H1 (cell line): ENCODE results near the gene APOBEC3C.

Source experiments
- BACH1 ChIP-seq: IDR thresholded peaks from 2 replicates; pipeline ENCODE4 v1.6.1; 2012; ENCODE audit warnings: low read length, improper control_type of control experiment
- BRCA1 ChIP-seq: IDR thresholded peaks from 2 replicates; pipeline ENCODE4 v1.6.1; 2012; ENCODE audit warnings: low read depth, low read length, improper control_type of control experiment
- CREB1 ChIP-seq: IDR thresholded peaks from 2 replicates; pipeline ENCODE4 v1.6.1; 2012; ENCODE audit warnings: inconsistent platforms
- CTBP2 ChIP-seq: IDR thresholded peaks from 2 replicates; pipeline ENCODE4 v1.7.0; 2011; ENCODE audit warnings: borderline replicate concordance, mild to moderate bottlenecking, moderate library complexity, mixed read lengths, low read length; ENCODE audit not compliant: insufficient read depth, insufficient read length
- CTCF ChIP-seq, 3 experiments: IDR thresholded peaks; 1 replicate in 2 of 3; 2 replicates in 1 of 3; pipeline versions ENCODE4 v1.5.1 to v1.6.1; 2011; ENCODE audit warnings: low read length in 3 of 3, mild to moderate bottlenecking in 3 of 3, inconsistent platforms in 2 of 3, low read depth in 1 of 3, moderate library complexity in 1 of 3; ENCODE audit not compliant: insufficient read depth in 1 of 3; ENCODE audit errors: control extremely low read depth in 1 of 3
- EP300 ChIP-seq, 2 experiments: IDR thresholded peaks; 1 replicate in 1 of 2; 2 replicates in 1 of 2; pipeline ENCODE4 v1.6.1; 2011 to 2012; ENCODE audit warnings: low read depth in 2 of 2, low read length in 2 of 2, mild to moderate bottlenecking in 2 of 2, borderline replicate concordance in 1 of 2, inconsistent platforms in 1 of 2, moderate library complexity in 1 of 2
- EZH2 ChIP-seq: fragments of 200-600 bp; sonication (generic); IDR thresholded peaks from 2 replicates; pipeline ENCODE4 v1.7.1; 2012; ENCODE audit warnings: low read depth, mild to moderate bottlenecking, moderate library complexity, low read length, inconsistent platforms; ENCODE audit not compliant: severe bottlenecking
- NANOG ChIP-seq: IDR thresholded peaks from 2 replicates; pipeline ENCODE4 v1.6.1; 2011; ENCODE audit warnings: low read length, low read depth, mild to moderate bottlenecking, inconsistent platforms; ENCODE audit not compliant: insufficient read depth, poor library complexity, severe bottlenecking
- POLR2A ChIP-seq, 2 experiments: IDR thresholded peaks; 1 replicate in 1 of 2; 2 replicates in 1 of 2; pipeline ENCODE4 v1.6.1; 2011; ENCODE audit warnings: low read depth in 2 of 2, low read length in 2 of 2, mild to moderate bottlenecking in 2 of 2; ENCODE audit errors: control extremely low read depth in 1 of 2
- RFX5 ChIP-seq: IDR thresholded peaks from 2 replicates; pipeline ENCODE4 v1.6.1; 2011; ENCODE audit warnings: low read depth, low read length, improper control_type of control experiment, borderline replicate concordance
- SUZ12 ChIP-seq: fragments of 200-600 bp; sonication (generic); IDR thresholded peaks from 2 replicates; pipeline ENCODE4 v1.6.1; 2012; ENCODE audit warnings: mild to moderate bottlenecking, inconsistent platforms, low read length, moderate library complexity, mixed read lengths
- TAF1 ChIP-seq: IDR thresholded peaks from 2 replicates; pipeline ENCODE4 v1.6.1; 2011; ENCODE audit warnings: mild to moderate bottlenecking, low read depth, low read length
- TBP ChIP-seq: IDR thresholded peaks from 2 replicates; pipeline ENCODE4 v1.6.1; 2011; ENCODE audit warnings: low read depth, low read length, improper control_type of control experiment

GRCh38 chr22:39016592-39016991 is 2.5 kb downstream of the APOBEC3C start:
- TF ChIP-seq EZH2 (no peak), POLR2A (IDR thresholded peaks at IDR 0.05; ENCODE audit: control extremely low read depth in 1 of 2, low read depth in 2 of 2, low read length in 2 of 2) (no peak), CREB1 (no peak), CTCF (IDR thresholded peaks at IDR 0.05; ENCODE audit: control extremely low read depth in 1 of 3, insufficient read depth in 1 of 3, low read depth in 1 of 3, low read length in 3 of 3) (no peak), SUZ12 (no peak), BRCA1 (no peak), RFX5 (no peak), BACH1 (no peak), CTBP2 (no peak), TBP (no peak), EP300 (IDR thresholded peaks at IDR 0.05; ENCODE audit: borderline replicate concordance in 1 of 2, low read depth in 2 of 2, low read length in 2 of 2) (no peak), TAF1 (no peak), NANOG (no peak)
